Trophoblast cell (in vitro differentiated cells and primary cell): Measurements from ENCODE around the gene SPINK4.
A peak's percentile ranks its signal among the peaks of the same experiment; 100 is the strongest.

Source experiments
- DNase-seq, 2 donors: peaks; one replicate each; pipeline ENCODE4 v3.0.0-alpha.2; 2016
- H2AFZ ChIP-seq: 2 replicates; pipeline ENCODE4 v1.6.1; 2013; ENCODE audit warnings: low read length, moderate library complexity, mild to moderate bottlenecking; ENCODE audit not compliant: insufficient read depth, poor library complexity
- H2AK5ac ChIP-seq: 2 replicates; pipeline ENCODE4 v1.6.1; 2013; ENCODE audit warnings: mild to moderate bottlenecking, low read length
- H2BK120ac ChIP-seq: 2 replicates; pipeline ENCODE4 v1.6.1; 2013; ENCODE audit warnings: low read length, mild to moderate bottlenecking, moderate library complexity; ENCODE audit not compliant: insufficient read depth, poor library complexity
- H2BK12ac ChIP-seq: 2 replicates; pipeline ENCODE4 v1.6.1; 2013; ENCODE audit warnings: mild to moderate bottlenecking, low read length, moderate library complexity
- H2BK5ac ChIP-seq: 2 replicates; pipeline ENCODE4 v1.6.1; 2013; ENCODE audit warnings: low read length, low read depth, moderate library complexity, mild to moderate bottlenecking; ENCODE audit not compliant: poor library complexity
- H3K14ac ChIP-seq: 2 replicates; pipeline ENCODE4 v1.6.1; 2013; ENCODE audit warnings: mild to moderate bottlenecking, low read length
- H3K18ac ChIP-seq: 2 replicates; pipeline ENCODE4 v1.6.1; 2013; ENCODE audit warnings: mild to moderate bottlenecking, low read length
- H3K23ac ChIP-seq: 2 replicates; pipeline ENCODE4 v1.6.1; 2013; ENCODE audit warnings: low read length
- H3K27ac ChIP-seq: 2 replicates; pipeline ENCODE4 v1.5.1; 2013; ENCODE audit warnings: low read depth, mild to moderate bottlenecking, inconsistent platforms, low read length, moderate library complexity
- H3K27me3 ChIP-seq: 2 replicates; pipeline ENCODE4 v1.6.1; 2013; ENCODE audit warnings: inconsistent platforms, mild to moderate bottlenecking, low read length, moderate library complexity; ENCODE audit not compliant: insufficient read depth
- H3K36me3 ChIP-seq, 2 experiments: 1 replicate in 1 of 2; 2 replicates in 1 of 2; pipeline ENCODE4 v1.6.1; 2013; ENCODE audit warnings: low read length in 2 of 2, mild to moderate bottlenecking in 2 of 2, moderate library complexity in 1 of 2; ENCODE audit not compliant: insufficient read depth in 2 of 2, control insufficient read depth in 1 of 2
- H3K4ac ChIP-seq: 2 replicates; pipeline ENCODE4 v1.6.1; 2013; ENCODE audit warnings: low read depth, mild to moderate bottlenecking, low read length, moderate library complexity
- H3K4me1 ChIP-seq, 2 experiments: 1 replicate in 1 of 2; 2 replicates in 1 of 2; pipeline ENCODE4 v1.6.1; 2013; ENCODE audit warnings: low read length in 2 of 2, mild to moderate bottlenecking in 2 of 2, moderate library complexity in 1 of 2; ENCODE audit not compliant: insufficient read depth in 2 of 2, control insufficient read depth in 1 of 2
- H3K4me2 ChIP-seq: 2 replicates; pipeline ENCODE4 v1.6.1; 2013; ENCODE audit warnings: inconsistent platforms, mild to moderate bottlenecking, low read length, moderate library complexity
- H3K4me3 ChIP-seq: 2 replicates; pipeline ENCODE4 v1.5.1; 2013; ENCODE audit warnings: mild to moderate bottlenecking, low read depth, low read length, inconsistent platforms
- H3K79me1 ChIP-seq: one replicate; pipeline ENCODE4 v1.6.1; 2013; ENCODE audit warnings: low read length
- H3K79me2 ChIP-seq: 2 replicates; pipeline ENCODE4 v1.6.1; 2013; ENCODE audit warnings: low read length, mild to moderate bottlenecking; ENCODE audit not compliant: control insufficient read depth, insufficient read depth, poor library complexity
- H3K9ac ChIP-seq: 2 replicates; pipeline ENCODE4 v1.6.1; 2013; ENCODE audit warnings: mild to moderate bottlenecking, low read length
- H3K9me3 ChIP-seq: 2 replicates; pipeline ENCODE4 v1.6.1; 2013; ENCODE audit warnings: low read depth, mild to moderate bottlenecking, control low read depth, inconsistent platforms, low read length; ENCODE audit not compliant: insufficient read depth
- H4K12ac ChIP-seq: 2 replicates; pipeline ENCODE4 v1.6.1; 2013; ENCODE audit warnings: low read depth, mild to moderate bottlenecking, low read length, moderate library complexity
- H4K8ac ChIP-seq: 2 replicates; pipeline ENCODE4 v1.6.1; 2013; ENCODE audit warnings: low read depth, mild to moderate bottlenecking, low read length, moderate library complexity
- H4K91ac ChIP-seq: one replicate; pipeline ENCODE4 v1.6.1; 2013; ENCODE audit warnings: low read depth, mild to moderate bottlenecking, low read length, moderate library complexity
- WGBS: extraction: QIAGEN DNeasy Blood & Tissue Kit; methylation state at CpG from one replicate; pipeline ENCODE4 v1.1.7; 2013; ENCODE audit warnings: missing lambda C conversion rate; ENCODE audit not compliant: insufficient read length, insufficient coverage; ENCODE audit errors: extremely low coverage; 5-methylcytosine and 5-hydroxymethylcytosine counted together

SPINK4 gene

DNA sequence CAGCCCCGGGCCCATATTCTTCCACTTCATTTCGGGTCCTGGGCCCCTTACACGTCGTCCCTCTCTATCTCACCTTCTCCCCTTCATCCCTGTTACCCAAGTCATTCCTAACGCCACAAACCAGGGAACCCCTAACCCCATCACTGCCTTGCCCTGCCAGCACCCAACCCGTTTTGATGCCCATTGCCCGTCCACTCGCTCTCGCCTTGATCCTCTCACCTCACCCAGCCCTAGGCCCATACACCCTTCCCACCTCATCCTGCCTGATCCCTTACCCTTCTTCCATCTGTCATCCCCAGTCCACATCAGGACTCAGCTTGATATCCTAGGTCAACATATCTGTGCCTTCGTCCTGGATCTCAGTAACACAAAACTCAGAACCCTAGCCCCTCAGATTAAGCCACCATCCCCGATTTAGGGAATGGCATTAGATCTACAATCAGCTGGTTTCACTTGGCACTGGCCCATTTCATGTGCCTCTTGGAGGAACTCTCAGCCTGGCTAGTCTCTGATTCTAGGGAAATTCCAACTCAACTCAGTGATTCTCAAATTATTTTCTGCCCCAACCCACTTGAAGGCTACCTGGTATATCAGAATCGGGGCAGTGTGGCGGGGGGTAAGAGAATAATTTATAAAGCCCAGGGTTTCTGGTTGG, 25.4 kb downstream of the SPINK4 start:
- H2BK120ac ChIP-seq = peak overlapping the region; percentile 27
- no peak overlapping the region for H3K23ac ChIP-seq
- H2BK12ac ChIP-seq = no peak overlapping the region
- peak overlapping the region; percentile 79 for H4K12ac ChIP-seq
- H2BK5ac ChIP-seq = peak overlapping the region; percentile 5
- H3K9me3 ChIP-seq = peaks cover 2% of the 10 kb centered on the region
- peak overlapping the region; percentile 59 for H3K9ac ChIP-seq
- peaks cover 5 to 9% of the 10 kb centered on the region in 2 experiments for H3K36me3 ChIP-seq
- peak overlapping the region; percentile 73 for H4K91ac ChIP-seq
- H3K27me3 ChIP-seq = no peaks in the 10 kb centered on the region
- H3K4me2 ChIP-seq = peak overlapping the region; percentile 91
- H2AK5ac ChIP-seq = peak overlapping the region; percentile 86
- H4K8ac ChIP-seq = peak overlapping the region; percentile 91
- peaks cover 15% of the 10 kb centered on the region for H3K79me2 ChIP-seq
- peak overlapping the region; percentile 81 for H3K4me3 ChIP-seq
- WGBS = no CpG with 5 or more reads among the region's 13 CpGs
- peak overlapping the region; percentile 66 for H3K4ac ChIP-seq
- peak overlapping the region; percentile 21 for H3K27ac ChIP-seq
- H3K18ac ChIP-seq = peak overlapping the region; percentile 76
- H3K79me1 ChIP-seq = peaks cover 13% of the 10 kb centered on the region
- peak overlapping the region; percentile 52 for H3K14ac ChIP-seq
- H2AFZ ChIP-seq = peak overlapping the region; percentile 78
- peaks cover 7 to 9% of the 10 kb centered on the region in 2 experiments for H3K4me1 ChIP-seq
- peak in 1 of 2 donors; percentile 12 for DNase-seq

GRCh38 chr9:33267151-33267767, 27.3 kb downstream of the SPINK4 start:
- Histone ChIP-seq H3K79me1 (peaks cover 13% of the 10 kb centered on the region), H3K23ac (no peak overlapping the region), H4K8ac (no peak overlapping the region), H3K79me2 (peaks cover 15% of the 10 kb centered on the region), H3K4ac (no peak overlapping the region), H2AK5ac (no peak overlapping the region), H3K9me3 (peaks cover 2% of the 10 kb centered on the region), H3K4me1 (peaks cover 7 to 9% of the 10 kb centered on the region in 2 experiments), H3K4me3 (no peak overlapping the region), H2AFZ (no peak overlapping the region), H3K18ac (no peak overlapping the region), H4K91ac (no peak overlapping the region), H2BK120ac (no peak overlapping the region), H3K27me3 (no peaks in the 10 kb centered on the region), H2BK5ac (no peak overlapping the region), H3K36me3 (peaks cover 7 to 15% of the 10 kb centered on the region in 2 experiments), H3K9ac (no peak overlapping the region), H2BK12ac (no peak overlapping the region), H3K27ac (no peak overlapping the region), H4K12ac (no peak overlapping the region), H3K4me2 (no peak overlapping the region), H3K14ac (no peak overlapping the region)
- no peak for DNase-seq

DNA sequence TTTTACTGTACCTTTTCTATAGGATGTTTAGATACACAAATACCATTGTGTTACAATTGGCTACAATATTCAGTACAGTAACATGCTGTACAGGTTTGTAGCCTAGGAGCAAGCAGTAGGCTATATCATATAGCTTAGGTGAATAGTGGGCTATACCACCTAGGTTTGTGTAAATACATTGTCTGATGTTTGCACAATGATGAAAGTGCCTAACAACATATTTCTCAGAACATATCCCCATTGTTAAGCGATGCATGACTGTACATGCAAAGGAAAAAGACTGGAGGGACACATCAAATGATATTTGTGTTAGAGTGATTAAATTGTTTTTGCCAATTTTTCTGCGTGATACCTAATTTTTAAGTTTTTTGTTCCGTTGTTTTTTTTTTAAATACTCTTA, 30.2 kb downstream of the SPINK4 start:
- Histone ChIP-seq H4K12ac (no peak overlapping the region), H3K36me3 (peaks cover 16 to 20% of the 10 kb centered on the region in 2 experiments), H3K79me1 (peaks cover 2% of the 10 kb centered on the region), H3K23ac (no peak overlapping the region), H3K4me1 (peaks cover 4 to 5% of the 10 kb centered on the region in 2 experiments), H2BK120ac (no peak overlapping the region), H3K9ac (no peak overlapping the region), H2BK12ac (no peak overlapping the region), H4K91ac (no peak overlapping the region), H3K79me2 (peaks cover 2% of the 10 kb centered on the region), H2AFZ (no peak overlapping the region), H3K4ac (no peak overlapping the region), H3K9me3 (peaks cover 1% of the 10 kb centered on the region), H3K27ac (no peak overlapping the region), H4K8ac (no peak overlapping the region), H3K18ac (no peak overlapping the region), H3K4me2 (no peak overlapping the region), H3K27me3 (no peaks in the 10 kb centered on the region), H2AK5ac (no peak overlapping the region), H3K14ac (no peak overlapping the region), H3K4me3 (no peak overlapping the region), H2BK5ac (no peak overlapping the region)
- WGBS = no CpG with 5 or more reads among the region's 3 CpGs
- DNase-seq = no peak

DNA sequence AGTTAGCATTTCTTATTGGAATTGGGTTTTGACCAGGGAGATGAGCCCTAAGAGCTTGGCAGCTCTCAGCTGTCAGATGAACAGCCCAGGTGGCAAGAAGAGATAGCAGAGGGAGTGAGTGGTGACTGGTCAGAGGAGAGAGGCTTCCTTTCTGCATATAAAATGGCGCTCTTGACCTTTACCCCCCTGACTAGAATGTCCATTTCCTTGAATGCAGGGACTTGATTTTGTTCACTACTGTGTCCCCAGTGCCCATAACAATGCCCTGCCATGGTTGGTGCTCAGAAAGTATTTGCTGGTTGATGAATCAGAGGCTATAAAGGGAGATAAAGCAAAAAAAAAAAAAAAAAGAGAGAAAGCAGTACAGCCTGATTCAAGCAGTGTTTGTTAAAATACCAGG, 32.1 kb downstream of the SPINK4 start:
- no CpG with 5 or more reads among the region's 1 CpG for WGBS
- Histone ChIP-seq H4K8ac (no peak overlapping the region), H3K79me2 (no peaks in the 10 kb centered on the region), H2AK5ac (no peak overlapping the region), H4K91ac (no peak overlapping the region), H3K4me3 (no peak overlapping the region), H2AFZ (no peak overlapping the region), H3K4me2 (no peak overlapping the region), H3K9me3 (no peaks in the 10 kb centered on the region), H3K36me3 (peaks cover 22 to 28% of the 10 kb centered on the region in 2 experiments), H3K23ac (no peak overlapping the region), H4K12ac (no peak overlapping the region), H2BK5ac (no peak overlapping the region), H3K27ac (no peak overlapping the region), H2BK12ac (no peak overlapping the region), H3K4ac (no peak overlapping the region), H3K9ac (no peak overlapping the region), H3K27me3 (no peaks in the 10 kb centered on the region), H3K4me1 (no peaks in the 10 kb centered on the region), H2BK120ac (no peak overlapping the region), H3K14ac (no peak overlapping the region), H3K18ac (no peak overlapping the region), H3K79me1 (no peaks in the 10 kb centered on the region)
- DNase-seq = no peak
